Measurements from ENCODE around the gene PDLIM5. TPM values are rescaled to one million over a fixed set of nuclear protein-coding genes. Genes with fewer than 3 reads are reported as not detected.

Gene PDLIM5
- total RNA-seq, 1 donor from 2014 or later, result 71.0 TPM

DNA sequence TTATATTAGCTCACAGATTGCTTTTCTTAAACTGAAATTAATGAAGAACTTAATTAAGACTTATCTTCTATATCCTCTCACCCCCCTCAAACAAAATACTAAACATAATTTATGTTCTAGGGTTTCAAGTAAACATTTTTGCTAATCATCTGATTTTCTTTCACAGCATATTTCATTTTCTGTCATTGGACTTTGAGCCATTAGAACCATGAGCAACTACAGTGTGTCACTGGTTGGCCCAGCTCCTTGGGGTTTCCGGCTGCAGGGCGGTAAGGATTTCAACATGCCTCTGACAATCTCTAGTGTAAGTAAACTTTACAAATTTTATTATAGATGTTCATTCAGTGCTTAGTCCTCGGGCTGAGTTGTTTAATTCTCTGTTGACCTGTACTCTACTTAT, 3.3 kb downstream of the PDLIM5 start:
- Mint-ChIP-seq H3K36me3 (ENCODE audit: low read depth) (no peaks in the 10 kb centered on the region), H3K27me3 (ENCODE audit: low read depth) (no peaks in the 10 kb centered on the region), H3K9me3 (no peaks in the 10 kb centered on the region), H3K4me1 (peaks cover 66% of the 10 kb centered on the region), H3K27ac (ENCODE audit: unreplicated experiment) (peak overlapping the region; percentile 65), H3K4me3 (peak overlapping the region; percentile 62)
- no peak for DNase-seq (ENCODE audit: low read depth, low spot score)
- no peak for TF ChIP-seq CTCF (conservative IDR thresholded peaks at IDR 0.05)

DNA sequence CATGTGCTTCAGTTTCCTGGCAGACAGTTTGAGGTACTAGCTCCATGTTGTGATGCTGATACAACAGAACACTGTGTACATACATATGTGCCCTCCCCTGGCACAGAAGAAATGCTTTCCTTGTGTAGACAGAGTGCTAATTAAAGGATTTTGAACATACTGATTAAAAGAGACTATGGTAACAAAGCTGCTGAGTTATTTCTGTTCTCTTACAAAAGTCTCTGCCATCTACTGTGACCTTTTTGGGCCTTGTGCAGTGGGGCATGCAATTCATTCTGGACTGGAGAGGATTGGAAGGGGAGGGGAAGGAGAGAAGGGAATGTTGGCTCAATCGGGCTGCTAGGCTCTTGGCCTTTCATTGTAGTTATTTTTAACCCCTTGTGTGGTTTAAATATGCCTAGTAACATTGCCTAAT, 6.0 kb downstream of the PDLIM5 start:
- H3K9me3 Mint-ChIP-seq, result no peaks in the 10 kb centered on the region
- TF ChIP-seq CTCF (conservative IDR thresholded peaks at IDR 0.05), result no peak
- H3K4me3 Mint-ChIP-seq, result peak overlapping the region; percentile 78
- no peaks in the 10 kb centered on the region for H3K27me3 Mint-ChIP-seq (ENCODE audit: low read depth)
- no peaks in the 10 kb centered on the region for H3K36me3 Mint-ChIP-seq (ENCODE audit: low read depth)
- peak; percentile 39 for DNase-seq (ENCODE audit: low read depth, low spot score)
- no peak overlapping the region for H3K27ac Mint-ChIP-seq (ENCODE audit: unreplicated experiment)
- peaks cover 84% of the 10 kb centered on the region for H3K4me1 Mint-ChIP-seq

- Mint-ChIP-seq H3K4me1 (peaks cover 83% of the 10 kb centered on the region), H3K4me3 (peak overlapping the region; percentile 79), H3K27me3 (ENCODE audit: low read depth) (no peaks in the 10 kb centered on the region), H3K9me3 (no peaks in the 10 kb centered on the region), H3K36me3 (ENCODE audit: low read depth) (no peaks in the 10 kb centered on the region), H3K27ac (ENCODE audit: unreplicated experiment) (peak overlapping the region; percentile 95)
- TF ChIP-seq CTCF (conservative IDR thresholded peaks at IDR 0.05), result no peak
- DNase-seq (ENCODE audit: low read depth, low spot score), result no peak
Observed at GRCh38 chr4:94458682-94459081, 6.9 kb downstream of the PDLIM5 start.

DNA sequence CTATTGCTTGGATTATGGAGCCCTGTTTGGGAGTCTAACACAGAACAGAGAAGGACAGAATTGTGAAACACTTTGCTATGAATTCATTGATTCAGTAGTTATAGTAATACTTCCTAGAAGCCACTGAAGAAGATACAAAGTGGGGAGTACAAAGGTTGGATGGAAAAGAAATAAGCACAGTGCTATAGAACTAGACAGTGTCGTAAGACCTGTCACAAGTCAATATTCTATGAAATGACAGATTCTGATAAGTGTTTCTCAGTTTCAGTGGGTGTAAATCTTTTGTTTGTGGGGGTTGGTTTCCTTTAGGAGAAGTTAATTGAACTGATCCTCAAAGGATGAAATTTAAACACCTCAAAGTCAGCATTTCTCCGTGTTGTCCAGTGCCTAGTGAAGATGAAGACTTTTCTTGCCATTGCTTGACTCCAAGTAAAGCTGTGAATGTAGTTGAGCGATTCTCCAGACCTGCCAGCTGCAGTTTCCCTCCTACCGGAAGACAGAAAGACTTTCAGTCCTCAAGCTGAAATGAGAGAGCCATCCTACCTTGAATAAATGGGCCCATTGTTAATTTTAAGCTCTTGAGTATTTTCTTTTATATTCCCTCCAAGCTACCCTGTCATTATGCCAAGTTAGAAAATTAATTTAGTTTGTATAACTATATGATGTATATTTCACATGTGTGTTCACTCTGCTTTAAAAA, 7.9 kb downstream of the PDLIM5 start:
- no peak for DNase-seq (ENCODE audit: low read depth, low spot score)
- TF ChIP-seq CTCF (conservative IDR thresholded peaks at IDR 0.05), result no peak
- Mint-ChIP-seq H3K27ac (ENCODE audit: unreplicated experiment) (peak overlapping the region; percentile 95), H3K9me3 (no peaks in the 10 kb centered on the region), H3K4me3 (peak overlapping the region; percentile 79), H3K4me1 (peaks cover 80% of the 10 kb centered on the region), H3K36me3 (ENCODE audit: low read depth) (no peaks in the 10 kb centered on the region), H3K27me3 (ENCODE audit: low read depth) (no peaks in the 10 kb centered on the region)

- peaks cover 77% of the 10 kb centered on the region for H3K4me1 Mint-ChIP-seq
- H3K36me3 Mint-ChIP-seq (ENCODE audit: low read depth), result no peaks in the 10 kb centered on the region
- no peaks in the 10 kb centered on the region for H3K27me3 Mint-ChIP-seq (ENCODE audit: low read depth)
- no peak for TF ChIP-seq CTCF (conservative IDR thresholded peaks at IDR 0.05)
- H3K4me3 Mint-ChIP-seq, result no peak overlapping the region
- no peak for DNase-seq (ENCODE audit: low read depth, low spot score)
- peak overlapping the region; percentile 32 for H3K27ac Mint-ChIP-seq (ENCODE audit: unreplicated experiment)
- no peaks in the 10 kb centered on the region for H3K9me3 Mint-ChIP-seq
Observed at GRCh38 chr4:94461506-94461905, 9.8 kb downstream of the PDLIM5 start.

All from neural crest cell (in vitro differentiated cells).